Activated T-cell treated with anti-CD3 and anti-CD28 coated beads, Interleukin-2, amount 50 U/mL, for 1 hour (primary cell): ENCODE data around the gene CMTM2.
"Not testable (repeated sequence)": the region's sequence is repeated elsewhere in the genome, so short reads cannot be mapped to it uniquely, and the experiment has no call there.

Experiments
- DNase-seq: peaks from one replicate; pipeline ENCODE4 v3.0.0-alpha.2; 2020

The CMTM2 gene

GRCh38 chr16:66587881-66588600, 8.8 kb downstream of the CMTM2 start:
- no peak for DNase-seq

DNA sequence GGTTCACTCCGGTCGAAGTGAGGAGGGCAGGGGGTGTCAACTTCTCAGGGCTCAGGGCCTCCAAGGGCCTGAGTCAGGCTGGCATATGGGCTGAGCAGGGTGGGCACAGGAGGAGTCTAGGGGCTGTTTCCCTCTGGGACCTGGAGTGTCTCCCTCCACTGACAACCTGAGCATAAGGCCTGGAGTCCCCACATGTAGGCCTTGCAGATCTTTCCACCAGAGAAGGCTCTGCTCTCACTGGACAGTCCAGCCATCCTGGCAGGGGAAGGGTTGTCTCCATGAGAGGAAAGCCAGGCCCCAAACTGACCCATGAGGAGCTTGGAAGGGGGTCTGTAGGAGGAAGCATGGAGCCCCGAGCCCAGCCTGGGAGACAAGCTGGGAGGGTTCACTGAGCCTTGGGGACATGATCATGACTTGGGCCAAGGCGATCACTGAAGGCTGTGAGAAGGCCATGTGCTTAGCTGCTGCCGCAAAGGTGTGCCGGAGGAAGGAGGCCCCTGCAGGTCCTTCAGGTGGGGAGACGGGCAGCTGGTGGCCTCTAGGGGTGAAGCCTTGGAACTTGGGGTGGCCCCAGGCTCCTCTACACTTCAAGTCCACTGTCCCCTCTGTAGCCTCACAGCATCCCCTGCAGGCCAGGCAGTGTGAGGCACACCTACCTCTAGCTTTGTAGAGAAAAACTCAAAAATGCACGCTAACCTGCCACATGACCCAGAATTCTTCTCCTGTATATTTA, 9.9 kb downstream of the CMTM2 start:
- peak; percentile 65 for DNase-seq

DNA sequence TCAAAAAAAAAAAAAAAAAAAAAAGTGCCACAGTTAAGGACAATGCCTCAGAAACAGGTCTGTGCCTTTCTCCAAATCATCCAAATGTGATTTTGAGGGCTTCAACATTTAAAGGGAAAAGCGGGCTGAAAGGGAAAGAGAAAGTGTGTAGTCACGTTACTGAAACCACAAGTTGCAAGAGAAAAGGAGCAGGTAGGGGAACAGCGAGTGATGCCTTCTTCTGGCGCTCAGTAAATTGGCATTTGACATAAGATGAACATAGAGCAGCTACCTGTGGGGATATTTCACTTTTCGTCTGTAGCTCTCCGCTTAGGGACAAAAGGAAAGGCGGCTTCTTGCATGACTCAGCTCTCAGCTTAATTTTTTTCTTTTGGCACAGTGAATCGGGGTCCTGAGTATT, 11.1 kb downstream of the CMTM2 start:
- DNase-seq: no peak

GRCh38 chr16:66591018-66591417, 11.8 kb downstream of the CMTM2 start:
- DNase-seq: no peak

DNA sequence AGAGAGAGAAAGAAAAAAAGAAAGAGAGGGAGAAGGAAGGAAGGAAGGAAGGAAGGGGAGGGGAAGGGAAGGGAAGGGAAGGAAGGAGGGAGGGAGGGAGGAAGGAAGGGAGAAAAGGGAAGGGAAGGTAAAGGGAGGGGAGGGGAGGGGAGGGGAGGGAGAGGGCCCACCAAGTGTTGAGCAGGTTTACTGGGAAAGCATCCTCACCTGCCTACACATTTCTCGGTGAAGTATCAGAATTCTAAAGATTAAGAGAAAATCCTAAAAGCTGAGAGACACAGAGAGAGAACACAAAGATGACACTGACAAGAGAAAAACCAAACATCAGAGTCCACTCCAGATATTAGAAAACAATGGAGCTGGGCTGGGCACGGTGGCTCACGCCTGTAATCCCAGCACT, 13.0 kb downstream of the CMTM2 start:
- no peak for DNase-seq

DNA sequence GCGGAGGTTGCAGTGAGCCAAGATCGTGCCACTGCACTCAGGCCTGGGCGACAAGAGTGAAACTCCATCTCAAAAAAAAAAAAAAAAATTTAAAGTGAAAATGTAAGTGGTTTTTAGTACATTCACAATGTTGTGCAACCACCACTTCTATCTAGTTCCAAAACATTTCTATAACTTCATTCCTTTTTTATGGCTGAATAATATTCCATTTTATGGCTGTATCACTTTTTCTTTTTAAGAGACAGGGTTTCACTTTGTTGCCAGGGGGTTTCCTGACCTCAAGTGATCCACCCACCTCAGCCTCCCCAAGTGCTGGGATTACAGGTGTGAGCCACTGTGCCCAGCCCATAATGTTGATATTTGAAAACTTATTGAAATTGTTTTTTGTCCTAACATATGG, 13.6 kb downstream of the CMTM2 start:
- no peak for DNase-seq

- DNase-seq: no peak
Measured at GRCh38 chr16:66594739-66595138, 15.5 kb downstream of the CMTM2 start.

DNA sequence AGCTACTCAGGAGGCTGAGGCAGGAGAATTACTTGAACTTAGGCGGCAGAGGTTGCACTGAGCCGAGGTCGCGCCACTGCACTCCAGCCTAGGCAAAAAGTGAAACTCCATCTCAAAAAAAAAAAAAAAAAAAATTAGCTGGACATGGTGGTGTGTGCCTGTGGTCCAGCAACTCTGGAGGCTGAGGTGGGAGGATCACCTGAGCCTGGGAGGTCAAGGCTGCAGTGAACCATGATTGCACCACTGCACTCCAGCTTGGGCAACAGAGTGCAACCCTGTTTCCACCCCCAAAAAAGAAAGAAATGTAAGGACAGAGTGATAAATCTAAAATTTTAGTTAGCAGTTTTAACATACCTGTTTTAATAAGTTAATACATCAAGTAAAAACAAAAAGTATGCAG, 17.3 kb downstream of the CMTM2 start:
- DNase-seq: not testable (repeated sequence)

- no peak for DNase-seq
Measured at GRCh38 chr16:66596986-66597848, 18.0 kb downstream of the CMTM2 start.

DNA sequence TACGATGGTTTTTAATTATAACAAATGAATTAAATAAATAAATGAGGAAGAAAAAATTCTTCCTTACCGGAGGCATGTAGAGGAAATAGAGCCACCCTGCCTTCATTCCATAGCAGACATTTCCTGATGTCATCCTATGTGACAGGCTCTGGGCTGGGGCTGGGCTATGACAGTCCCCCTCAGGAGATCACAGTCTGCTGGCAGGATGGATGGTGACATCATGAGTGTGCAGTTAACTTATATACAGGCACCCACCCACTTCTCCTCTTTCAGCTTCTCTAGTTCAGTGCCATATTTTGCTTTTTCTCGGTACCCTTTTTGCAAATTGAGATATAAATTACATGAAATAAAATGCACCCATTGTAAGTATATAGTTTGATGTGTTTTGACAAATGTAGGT, 18.8 kb downstream of the CMTM2 start:
- DNase-seq: no peak

GRCh38 chr16:66599726-66600125, 20.5 kb downstream of the CMTM2 start:
- no peak for DNase-seq

DNA sequence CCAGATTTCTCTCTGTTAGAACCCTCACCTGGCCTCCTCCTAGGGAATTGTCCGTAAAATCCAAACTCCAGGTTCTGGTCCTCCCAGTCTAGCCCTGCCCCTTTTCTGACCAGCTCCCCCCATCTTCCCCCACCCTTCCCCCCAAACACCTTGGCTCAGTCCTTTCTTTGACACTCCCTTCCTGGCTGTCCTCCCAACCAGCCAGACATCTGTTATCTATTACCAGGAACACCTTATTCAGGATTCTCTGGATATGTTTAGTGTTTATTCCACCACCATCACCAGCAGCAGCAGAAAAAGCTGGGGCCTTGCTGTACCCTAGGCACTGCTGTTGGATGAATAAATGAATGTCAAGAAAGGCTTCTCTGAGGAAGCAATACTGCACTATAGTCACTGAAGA, 21.2 kb downstream of the CMTM2 start:
- no peak for DNase-seq

DNA sequence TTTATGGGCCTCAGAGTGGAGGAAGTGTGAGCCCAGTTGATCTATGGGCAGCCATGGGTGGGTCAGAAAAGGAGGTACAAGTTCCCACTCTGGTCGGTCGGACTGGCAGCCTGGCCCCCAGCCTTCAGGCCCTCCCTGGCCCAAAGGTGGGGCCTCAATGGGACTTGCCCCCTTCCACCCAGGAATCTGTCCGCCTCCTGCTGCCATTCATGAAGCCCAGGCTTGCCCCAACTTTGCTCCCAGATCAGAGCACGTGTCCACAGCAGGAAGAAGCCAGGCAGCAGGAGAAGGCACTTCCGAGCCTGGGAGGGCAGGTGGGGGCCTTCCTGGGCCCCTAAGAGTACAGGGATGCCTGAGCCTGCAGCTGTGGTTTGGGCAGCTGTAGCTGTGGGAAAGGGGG, 22.2 kb downstream of the CMTM2 start:
- no peak for DNase-seq

GRCh38 chr16:66603537-66604375, 24.5 kb downstream of the CMTM2 start:
- peak; percentile 68 for DNase-seq

GRCh38 chr16:66604376-66605176, 25.3 kb downstream of the CMTM2 start, which contains the start of gene CMTM3:
TSS of gene CMTM3 (plus strand) at chr16:66604704. CDS start at chr16:66604806, 102 bp downstream.
- peak; percentile 85 for DNase-seq

DNA sequence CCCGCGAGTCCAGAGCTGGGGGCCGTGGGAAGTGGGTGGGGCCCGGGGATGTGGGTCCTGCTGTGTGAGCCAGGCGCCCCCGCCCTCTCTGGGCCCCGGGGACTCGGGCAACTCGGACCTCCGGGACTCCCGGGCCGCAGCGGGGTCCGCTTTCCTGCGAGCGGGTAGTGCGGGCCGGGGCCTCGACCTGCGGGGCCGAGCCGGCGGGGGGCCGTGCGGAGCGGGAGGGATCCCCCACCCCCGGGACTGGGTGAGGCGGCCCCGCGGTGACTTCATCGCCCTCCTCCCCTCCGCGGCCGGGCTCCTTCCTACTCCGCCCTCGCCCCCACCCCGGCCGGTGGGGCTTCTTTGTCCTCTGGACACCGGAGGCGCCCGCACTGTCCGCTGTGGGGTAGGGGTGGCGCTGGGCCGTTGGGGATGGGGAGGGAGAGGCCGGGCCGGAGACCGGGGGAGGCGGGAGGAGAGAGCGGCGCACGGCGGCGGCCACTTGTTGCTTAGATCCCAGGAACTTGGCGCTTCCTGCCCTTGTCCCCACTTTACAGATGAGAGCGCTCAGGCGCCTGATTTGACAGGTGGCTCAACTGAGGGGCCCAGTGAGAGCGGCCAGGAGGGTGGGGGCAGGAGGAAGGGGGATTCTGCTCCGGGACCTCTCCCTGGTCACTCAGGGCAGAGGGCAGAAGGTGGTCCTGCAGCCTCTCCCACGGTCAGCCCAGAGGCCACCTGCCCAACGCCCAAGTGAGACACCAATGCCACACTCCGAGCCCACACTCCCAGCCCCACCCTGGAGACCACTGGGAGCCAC, 26.1 kb downstream of the CMTM2 start:
- no peak for DNase-seq

GRCh38 chr16:66605979-66606751, 26.9 kb downstream of the CMTM2 start:
- no peak for DNase-seq

DNA sequence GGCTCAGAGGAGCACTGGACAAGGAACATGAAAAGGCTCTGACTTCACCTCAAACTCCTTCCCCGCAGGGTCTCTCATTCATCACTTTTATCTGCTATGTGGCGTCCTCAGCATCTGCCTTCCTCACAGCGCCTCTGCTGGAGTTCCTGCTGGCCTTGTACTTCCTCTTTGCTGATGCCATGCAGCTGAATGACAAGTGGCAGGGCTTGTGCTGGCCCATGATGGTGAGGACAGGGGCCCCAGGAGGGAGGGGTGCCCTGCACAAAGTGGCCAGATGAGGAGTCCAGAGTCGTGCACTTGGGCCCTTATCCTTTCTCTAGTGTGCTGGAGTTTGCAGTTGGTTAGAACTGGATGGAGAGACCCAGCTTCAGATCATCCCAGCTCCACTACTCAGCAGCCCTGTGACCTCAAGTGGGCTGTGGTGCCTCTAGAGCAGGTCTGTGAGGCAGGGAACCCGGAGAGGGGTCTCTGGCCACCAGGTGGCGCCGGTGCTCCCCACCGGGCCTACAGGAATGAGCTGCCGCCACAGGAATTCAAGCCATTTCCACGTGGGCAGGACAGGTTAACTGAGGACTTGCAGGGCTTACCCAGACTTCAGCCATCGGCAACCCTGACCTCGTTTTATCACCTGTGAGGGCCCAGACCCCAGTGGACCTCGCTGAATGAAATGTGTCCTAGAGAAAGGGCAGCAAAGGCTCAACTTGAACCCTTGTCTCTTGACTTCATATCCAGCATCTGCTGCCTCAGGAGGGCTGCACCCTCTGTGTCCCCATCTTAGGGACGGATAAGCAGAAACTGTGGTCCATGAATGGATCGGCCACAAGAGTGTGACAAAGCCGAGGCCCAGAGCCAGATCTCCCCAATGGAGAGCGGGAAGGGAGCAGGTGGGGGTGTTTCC, 29.2 kb downstream of the CMTM2 start:
- DNase-seq: peak; percentile 86

DNA sequence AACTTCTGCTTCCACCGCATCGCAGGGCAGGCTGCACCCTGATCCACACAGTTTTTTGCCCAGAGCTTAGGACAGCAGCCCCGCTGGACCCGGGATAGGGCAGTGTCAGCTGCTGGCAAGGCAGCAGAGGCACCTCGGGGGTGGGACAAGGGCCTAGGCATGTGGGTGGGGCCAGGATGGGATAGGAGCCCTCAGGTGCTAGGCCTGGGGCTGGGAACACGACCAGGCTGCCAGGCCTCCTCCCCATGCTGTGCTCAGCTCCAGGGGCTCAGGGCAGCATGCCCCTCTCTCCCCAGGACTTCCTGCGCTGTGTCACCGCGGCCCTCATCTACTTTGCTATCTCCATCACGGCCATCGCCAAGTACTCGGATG, 29.9 kb downstream of the CMTM2 start:
- no peak for DNase-seq
